ENCODE results near the gene MINDY4. TPM values are rescaled to one million over a fixed set of nuclear protein-coding genes. Genes with fewer than 3 reads are reported as not detected.

The MINDY4 gene
- total and polyA plus RNA-seq, 4 donors, result 0.93 to 6.1 (median 1.9) TPM

GRCh38 chr7:30927040-30927439 is 155.8 kb downstream of the MINDY4 start:
- DNase-seq (ENCODE audit: low spot score), result peak; percentile 30
- Histone ChIP-seq H3K27me3 (ENCODE audit: control insufficient read depth in 4 of 4, insufficient read depth in 4 of 4, low read length in 3 of 4) (no peaks in the 10 kb centered on the region), H3K4me3 (ENCODE audit: low read depth in 1 of 3, low read length in 3 of 3) (no peak overlapping the region), H3K36me3 (ENCODE audit: control insufficient read depth in 4 of 4, insufficient read depth in 3 of 4, low read depth in 1 of 4, low read length in 3 of 4) (no peaks in the 10 kb centered on the region), H3K9me3 (ENCODE audit: control insufficient read depth in 4 of 4, low read length in 3 of 4) (no peaks in the 10 kb centered on the region), H3K4me1 (ENCODE audit: control insufficient read depth in 4 of 4, insufficient read depth in 4 of 4, low read length in 3 of 4) (no peaks in the 10 kb centered on the region), H3K9ac (ENCODE audit: low read depth in 1 of 2, low read length in 2 of 2) (no peak overlapping the region), H3K27ac (ENCODE audit: low read depth in 1 of 2, low read length in 2 of 2) (no peak overlapping the region)
- TF ChIP-seq ATF3 (IDR thresholded peaks at IDR 0.05) (no peak), GABPA (IDR thresholded peaks at IDR 0.05 in 1 of 2, conservative IDR thresholded peaks at IDR 0.05 in 1 of 2) (no peak), SP1 (IDR thresholded peaks at IDR 0.05) (no peak), MAX (IDR thresholded peaks at IDR 0.05) (no peak), HNF4G (IDR thresholded peaks at IDR 0.05) (no peak), YY1 (IDR thresholded peaks at IDR 0.05) (no peak), NR2F2 (IDR thresholded peaks at IDR 0.05) (no peak), RAD21 (IDR thresholded peaks at IDR 0.05) (no peak), JUND (IDR thresholded peaks at IDR 0.05) (no peak), EGR1 (IDR thresholded peaks at IDR 0.05; ENCODE audit: low read depth in 2 of 2) (no peak), FOXA1 (IDR thresholded peaks at IDR 0.05) (no peak), RXRA (IDR thresholded peaks at IDR 0.05) (no peak)
- 93% methylated on average over 3 of the region's 3 CpGs for WGBS

GRCh38 chr7:30927559-30927958 is 156.3 kb downstream of the MINDY4 start:
- H3K9me3 ChIP-seq (ENCODE audit: control insufficient read depth in 4 of 4, low read length in 3 of 4), result no peaks in the 10 kb centered on the region
- no peaks in the 10 kb centered on the region for H3K27me3 ChIP-seq (ENCODE audit: control insufficient read depth in 4 of 4, insufficient read depth in 4 of 4, low read length in 3 of 4)
- TF ChIP-seq EGR1 (IDR thresholded peaks at IDR 0.05; ENCODE audit: low read depth in 2 of 2), result no peak
- TF ChIP-seq CTCF (IDR thresholded peaks at IDR 0.05; ENCODE audit: low read depth, low read length, missing input control), result no peak
- TF ChIP-seq GABPA (IDR thresholded peaks at IDR 0.05 in 1 of 2, conservative IDR thresholded peaks at IDR 0.05 in 1 of 2), result no peak
- TF ChIP-seq HNF4G (IDR thresholded peaks at IDR 0.05), result no peak
- no peak for TF ChIP-seq YY1 (IDR thresholded peaks at IDR 0.05)
- no peak for TF ChIP-seq JUND (IDR thresholded peaks at IDR 0.05)
- no peak for TF ChIP-seq MAX (IDR thresholded peaks at IDR 0.05)
- TF ChIP-seq ZBTB33 (IDR thresholded peaks at IDR 0.05), result no peak
- no peak for TF ChIP-seq ATF3 (IDR thresholded peaks at IDR 0.05)
- TF ChIP-seq REST (IDR thresholded peaks at IDR 0.05), result no peak
- DNase-seq (ENCODE audit: low spot score), result no peak
- H3K27ac ChIP-seq (ENCODE audit: low read depth in 1 of 2, low read length in 2 of 2), result no peak overlapping the region
- 85% methylated on average over 3 of the region's 3 CpGs for WGBS
- no peaks in the 10 kb centered on the region for H3K4me1 ChIP-seq (ENCODE audit: control insufficient read depth in 4 of 4, insufficient read depth in 4 of 4, low read length in 3 of 4)
- no peak overlapping the region for H3K9ac ChIP-seq (ENCODE audit: low read depth in 1 of 2, low read length in 2 of 2)
- H3K36me3 ChIP-seq (ENCODE audit: control insufficient read depth in 4 of 4, insufficient read depth in 3 of 4, low read depth in 1 of 4, low read length in 3 of 4), result no peaks in the 10 kb centered on the region
- H3K4me3 ChIP-seq (ENCODE audit: low read depth in 1 of 3, low read length in 3 of 3), result no peak overlapping the region
